HepG2 (cell line): ENCODE measurements around the gene DOC2A. TPM values are rescaled to one million over a fixed set of nuclear protein-coding genes. Genes with fewer than 3 reads are reported as not detected.
A peak's percentile ranks its signal among the peaks of the same experiment; 100 is the strongest.

Source experiments
- CCDC6 ChIP-seq: sonication (generic); formaldehyde crosslinking; IDR thresholded peaks from 2 replicates; pipeline ENCODE4 v1.8.1; 2022; ENCODE audit warnings: mild to moderate bottlenecking, missing genetic modification reagents, moderate library complexity
- ELF1 ChIP-seq: sonication (generic); formaldehyde crosslinking; IDR thresholded peaks from 2 replicates; pipeline ENCODE4 v1.4.0; 2020; ENCODE audit warnings: missing genetic modification reagents
- ELF4 ChIP-seq: sonication (generic); formaldehyde crosslinking; IDR thresholded peaks from 2 replicates; pipeline ENCODE4 v1.5.0; 2020; ENCODE audit warnings: missing genetic modification reagents, mild to moderate bottlenecking, moderate library complexity, borderline replicate concordance
- FOXK1 ChIP-seq: sonication (generic); formaldehyde crosslinking; IDR thresholded peaks from 2 replicates; pipeline ENCODE4 v1.4.0; 2020; ENCODE audit warnings: low read depth, missing genetic modification reagents, borderline replicate concordance
- GMEB2 ChIP-seq: IDR thresholded peaks from 2 replicates; pipeline ENCODE4 v1.6.1; 2016; ENCODE audit warnings: missing biosample characterization, missing genetic modification reagents, low read depth
- IKZF1 ChIP-seq: fragments of 450-650 bp; IDR thresholded peaks from 2 replicates; pipeline ENCODE4 v1.7.1; 2016
- IRF2 ChIP-seq: IDR thresholded peaks from 2 replicates; pipeline ENCODE4 v1.6.1; 2018; ENCODE audit warnings: missing genetic modification reagents, missing compliant biosample characterization
- MAFK ChIP-seq, 2 experiments: IDR thresholded peaks in 1 of 2; conservative IDR thresholded peaks in 1 of 2; 2 replicates each; pipeline ENCODE4 v1.6.1; 2011; ENCODE audit warnings: improper control_type of control experiment in 2 of 2, low read length in 2 of 2
- MIXL1 ChIP-seq: IDR thresholded peaks from 2 replicates; pipeline ENCODE4 v1.6.1; 2016
- MXD4 ChIP-seq: IDR thresholded peaks from 2 replicates; pipeline ENCODE4 v1.6.1; 2016; ENCODE audit warnings: mild to moderate bottlenecking, missing biosample characterization, missing genetic modification reagents
- NCOA5 ChIP-seq: sonication (generic); formaldehyde crosslinking; IDR thresholded peaks from 2 replicates; pipeline ENCODE4 v1.4.0; 2020; ENCODE audit warnings: missing genetic modification reagents
- NFIC ChIP-seq: IDR thresholded peaks from 2 replicates; pipeline ENCODE4 v1.6.1; 2012; ENCODE audit warnings: mild to moderate bottlenecking, low read length, inconsistent platforms
- NFKBIZ ChIP-seq: IDR thresholded peaks from 2 replicates; pipeline ENCODE4 v1.6.1; 2018; ENCODE audit warnings: missing genetic modification reagents, missing compliant biosample characterization
- NFRKB ChIP-seq: fragments of 450-650 bp; IDR thresholded peaks from 2 replicates; pipeline ENCODE4 v1.6.1; 2017
- RARA ChIP-seq: IDR thresholded peaks from 2 replicates; pipeline ENCODE4 v1.6.1; 2016; ENCODE audit warnings: missing genetic modification reagents, missing compliant biosample characterization
- RBM22 ChIP-seq: fragments of 200-400 bp; formaldehyde crosslinking; optimal IDR thresholded peaks from 2 replicates; pipeline ENCODE3; 2017; ENCODE audit warnings: mild to moderate bottlenecking, low read length, moderate library complexity
- RFX1 ChIP-seq: fragments of 450-650 bp; IDR thresholded peaks from 2 replicates; pipeline ENCODE4 v1.6.1; 2017
- SMAD1 ChIP-seq: sonication (generic); formaldehyde crosslinking; IDR thresholded peaks from 2 replicates; pipeline ENCODE4 v1.4.0; 2020; ENCODE audit warnings: missing genetic modification reagents, low read depth, mild to moderate bottlenecking, borderline replicate concordance
- TEAD3 ChIP-seq: optimal IDR thresholded peaks from 2 replicates; pipeline ENCODE3; 2016; ENCODE audit warnings: borderline replicate concordance
- TIGD3 ChIP-seq: sonication (generic); formaldehyde crosslinking; IDR thresholded peaks from 2 replicates; pipeline ENCODE4 v1.5.1; 2020; ENCODE audit warnings: mild to moderate bottlenecking, missing genetic modification reagents, borderline replicate concordance
- YEATS4 ChIP-seq: sonication (generic); formaldehyde crosslinking; IDR thresholded peaks from 2 replicates; pipeline ENCODE4 v1.4.0; 2020; ENCODE audit warnings: missing genetic modification reagents, borderline replicate concordance
- ZFP82 ChIP-seq: sonication (generic); formaldehyde crosslinking; IDR thresholded peaks from 2 replicates; pipeline ENCODE4 v1.5.1; 2020; ENCODE audit warnings: mild to moderate bottlenecking, missing genetic modification reagents, borderline replicate concordance
- ZNF160 ChIP-seq: sonication (generic); formaldehyde crosslinking; IDR thresholded peaks from 2 replicates; pipeline ENCODE4 v1.8.0; 2022; ENCODE audit warnings: mild to moderate bottlenecking, inconsistent platforms, missing genetic modification reagents
- ZNF180 ChIP-seq: sonication (generic); formaldehyde crosslinking; IDR thresholded peaks from 2 replicates; pipeline ENCODE4 v1.4.0; 2020; ENCODE audit warnings: low read depth, missing genetic modification reagents, borderline replicate concordance
- ZNF256 ChIP-seq: sonication (generic); formaldehyde crosslinking; conservative IDR thresholded peaks from 2 replicates; pipeline ENCODE4 v1.4.0; 2020; ENCODE audit warnings: missing genetic modification reagents
- ZNF350 ChIP-seq: sonication (generic); formaldehyde crosslinking; IDR thresholded peaks from 2 replicates; pipeline ENCODE4 v1.4.0; 2020; ENCODE audit warnings: mild to moderate bottlenecking, low read depth, missing genetic modification reagents, borderline replicate concordance
- ZNF547 ChIP-seq: sonication (generic); formaldehyde crosslinking; IDR thresholded peaks from 2 replicates; pipeline ENCODE4 v1.5.1; 2020; ENCODE audit warnings: mild to moderate bottlenecking, missing genetic modification reagents
- ZNF746 ChIP-seq: sonication (generic); formaldehyde crosslinking; IDR thresholded peaks from 2 replicates; pipeline ENCODE4 v1.8.0; 2022; ENCODE audit warnings: mild to moderate bottlenecking, missing genetic modification reagents
- ZNF781 ChIP-seq: sonication (generic); formaldehyde crosslinking; IDR thresholded peaks from 2 replicates; pipeline ENCODE4 v1.5.1; 2020; ENCODE audit warnings: borderline replicate concordance, mild to moderate bottlenecking, missing genetic modification reagents; ENCODE audit errors: not compliant biosample characterization
- ZNF788 ChIP-seq: sonication (generic); formaldehyde crosslinking; IDR thresholded peaks from 2 replicates; pipeline ENCODE4 v1.5.0; 2020; ENCODE audit warnings: mild to moderate bottlenecking, missing genetic modification reagents, borderline replicate concordance
- polyA plus RNA-seq, 8 experiments: library from polyadenylated mRNA; depleted of rRNA in 3 of 8; stranded (reverse) in 7 of 8; unstranded in 1 of 8; fragments of >200 nt; fragmentation: Illumina TruSeq in 4 of 8; extraction: Trizol in 4 of 8; gene quantifications; 2 replicates each; pipeline versions ENCODE4 v1.2.1 to v1.2.3, GENCODE V29; 2011 to 2016; ENCODE audit warnings: low read depth in 4 of 8, missing spikeins in 1 of 8, mixed read lengths in 1 of 8; ENCODE audit not compliant: insufficient read depth in 1 of 8
- total RNA-seq, 5 experiments: library from RNA; depleted of rRNA; stranded (reverse); fragments of >200 nt; fragmentation: Illumina TruSeq; extraction: Trizol; gene quantifications; 2 replicates each; pipeline ENCODE4 v1.2.3, GENCODE V29; 2016; ENCODE audit warnings: low read depth in 1 of 5

Gene DOC2A
- total and polyA plus RNA-seq, 2 of the 13 experiments (the other 11 are each of a cell fraction or from before 2014, with no cell fraction given): 0.15 to 0.55 TPM

GRCh38 chr16:29973384-29974246 lies 37.2 kb downstream of the DOC2A start, which contains the start of gene TAOK2 (continued):
- peak; percentile 88; the same call in 1 of the 2 replicates for TF ChIP-seq ZNF160
- no peak for TF ChIP-seq NFRKB
- TF ChIP-seq IKZF1: no peak
- TF ChIP-seq ZNF256: peak; percentile 89
- no peak for TF ChIP-seq NCOA5 (CRISPR knock-in tag)
- peak; percentile 79; the same call in 1 of the 2 replicates for TF ChIP-seq FOXK1 (CRISPR knock-in tag)
- TF ChIP-seq RARA (CRISPR knock-in tag): no peak
- peak; percentile 74 for TF ChIP-seq TEAD3 (CRISPR knock-in tag)
- TF ChIP-seq CCDC6: peak; percentile 98
- TF ChIP-seq ZFP82 (CRISPR knock-in tag): no peak; the same call in 1 of the 2 replicates
- TF ChIP-seq NFKBIZ (CRISPR knock-in tag): 0 out of 2 replicates have a peak, but pooled peaks have one; percentile 4
- peak; percentile 38; the same call in 1 of the 2 replicates for TF ChIP-seq ELF4 (CRISPR knock-in tag)
- peak; percentile 84 for TF ChIP-seq ZNF547
- no peak for TF ChIP-seq ZNF180 (CRISPR knock-in tag)
- peak; percentile 61; the same call in 1 of the 2 replicates for TF ChIP-seq ZNF788 (CRISPR knock-in tag)
- TF ChIP-seq MAFK (conservative IDR thresholded peaks at IDR 0.05 in 1 of 2, IDR thresholded peaks at IDR 0.05 in 1 of 2; ENCODE audit: low read length in 2 of 2): no peak
- TF ChIP-seq SMAD1 (CRISPR knock-in tag): peak; percentile 86; the same call in 1 of the 2 replicates
- peak; percentile 81 for TF ChIP-seq RBM22
- peak; percentile 96 for TF ChIP-seq YEATS4
- TF ChIP-seq MXD4: peak; percentile 90
- peak; percentile 84 for TF ChIP-seq ZNF781 (CRISPR knock-in tag)
- TF ChIP-seq IRF2 (CRISPR knock-in tag): peak; percentile 74
- TF ChIP-seq NFIC: no peak
- no peak for TF ChIP-seq ZNF746 (CRISPR knock-in tag)
- peak; percentile 27; the same call in 1 of the 2 replicates for TF ChIP-seq GMEB2 (CRISPR knock-in tag)
- TF ChIP-seq ELF1: 0 out of 2 replicates have a peak, but pooled peaks have one; percentile 27
- peak; percentile 89 for TF ChIP-seq RFX1
- TF ChIP-seq ZNF350 (CRISPR knock-in tag): no peak; the same call in none of the 2 replicates
- peak; percentile 65; the same call in 1 of the 2 replicates for TF ChIP-seq MIXL1 (CRISPR knock-in tag)
- TF ChIP-seq TIGD3 (CRISPR knock-in tag): 0 out of 2 replicates have a peak, but pooled peaks have one; percentile 61
